WTC11 (cell line): ENCODE measurements around the gene PLET1. TPM values are rescaled to one million over a fixed set of nuclear protein-coding genes. Genes with fewer than 3 reads are reported as not detected.

Experiments
- ATAC-seq: fragments of 200-7000 bp; cut with Tn5 transposase; 2 replicates; pipeline ENCODE4 v1.10.0; 2021; ENCODE audit warnings: mild to moderate bottlenecking, moderate library complexity
- CTCF ChIA-PET: fragments of 300-600 bp; sonication (Branson Sonifier 250); formaldehyde crosslinking; loops from one replicate; lab custom pipeline; 2021; ENCODE audit warnings: antibody characterized with exemption; lab: Charles Lee
- POLR2A ChIA-PET: fragments of 350-600 bp; sonication (Branson Sonifier 250); formaldehyde crosslinking; loops from one replicate; lab custom pipeline; 2021; ENCODE audit warnings: antibody characterized with exemption; lab: Charles Lee
- DNase-seq: peaks from one replicate; pipeline ENCODE4 v3.0.0; 2021; ENCODE audit warnings: low spot score
- H3K27ac Mint-ChIP-seq: 2 replicates; pipeline ENCODE4 v1.8.0; 2021; ENCODE audit warnings: mixed read lengths
- H3K27me3 Mint-ChIP-seq: 2 replicates; pipeline ENCODE4 v1.8.0; 2021; ENCODE audit warnings: low read depth, mild to moderate bottlenecking, moderate library complexity, mixed read lengths
- H3K36me3 Mint-ChIP-seq: 2 replicates; pipeline ENCODE4 v1.8.0; 2021; ENCODE audit warnings: mixed read lengths
- H3K4me1 Mint-ChIP-seq: 2 replicates; pipeline ENCODE4 v1.8.0; 2022; ENCODE audit warnings: mixed read lengths
- H3K4me3 Mint-ChIP-seq: 2 replicates; pipeline ENCODE4 v1.8.0; 2021; ENCODE audit warnings: mild to moderate bottlenecking, moderate library complexity, mixed read lengths
- H3K9me3 Mint-ChIP-seq: 2 replicates; pipeline ENCODE4 v1.8.0; 2021; ENCODE audit warnings: mixed read lengths
- AFF4 ChIP-seq: sonication (generic); formaldehyde crosslinking; IDR thresholded peaks from 2 replicates; pipeline ENCODE4 v1.8.1; 2023; ENCODE audit warnings: mild to moderate bottlenecking, missing genetic modification reagents, borderline replicate concordance
- ARID4B ChIP-seq: sonication (generic); formaldehyde crosslinking; IDR thresholded peaks from 2 replicates; pipeline ENCODE4 v1.8.0; 2023; ENCODE audit warnings: missing genetic modification reagents, mild to moderate bottlenecking, borderline replicate concordance
- ATF3 ChIP-seq: sonication (generic); formaldehyde crosslinking; conservative IDR thresholded peaks from 2 replicates; pipeline ENCODE4 v1.8.1; 2022; ENCODE audit warnings: mild to moderate bottlenecking, missing genetic modification reagents
- CREM ChIP-seq: sonication (generic); formaldehyde crosslinking; IDR thresholded peaks from 2 replicates; pipeline ENCODE4 v1.8.1; 2022; ENCODE audit warnings: mild to moderate bottlenecking, missing genetic modification reagents, moderate library complexity
- CTCF ChIP-seq: fragments of 200-600 bp; IDR thresholded peaks from 2 replicates; pipeline ENCODE4 v1.8.0; 2022; ENCODE audit warnings: antibody characterized with exemption
- EMX1 ChIP-seq: fragments of 250-450 bp; sonication (Bioruptor Pico); IDR thresholded peaks from 2 replicates; pipeline ENCODE4 v1.8.0; 2021; ENCODE audit warnings: mild to moderate bottlenecking
- ETV6 ChIP-seq: sonication (generic); formaldehyde crosslinking; IDR thresholded peaks from 2 replicates; pipeline ENCODE4 v1.8.1; 2022; ENCODE audit warnings: mild to moderate bottlenecking, missing genetic modification reagents
- FOXP4 ChIP-seq: sonication (generic); formaldehyde crosslinking; IDR thresholded peaks from 2 replicates; pipeline ENCODE4 v1.8.0; 2022; ENCODE audit warnings: mild to moderate bottlenecking, missing genetic modification reagents
- GRHL2 ChIP-seq: fragments of 250-450 bp; sonication (Bioruptor Pico); IDR thresholded peaks from 2 replicates; pipeline ENCODE4 v1.8.0; 2022; ENCODE audit warnings: mild to moderate bottlenecking, moderate library complexity; ENCODE audit not compliant: insufficient replicate concordance, severe bottlenecking
- GTF2I ChIP-seq: fragments of 250-450 bp; sonication (Bioruptor Pico); conservative IDR thresholded peaks from 2 replicates; pipeline ENCODE4 v1.4.0; 2021; ENCODE audit warnings: mild to moderate bottlenecking
- MLX ChIP-seq: sonication (generic); formaldehyde crosslinking; IDR thresholded peaks from 2 replicates; pipeline ENCODE4 v1.8.1; 2023; ENCODE audit warnings: mild to moderate bottlenecking, missing genetic modification reagents, moderate library complexity
- MXD4 ChIP-seq: fragments of 250-450 bp; sonication (Bioruptor Pico); IDR thresholded peaks from 2 replicates; pipeline ENCODE4 v1.8.0; 2021; ENCODE audit warnings: mild to moderate bottlenecking, moderate library complexity, borderline replicate concordance
- SOX15 ChIP-seq: fragments of 250-450 bp; sonication (Bioruptor Pico); IDR thresholded peaks from 2 replicates; pipeline ENCODE4 v1.9.0; 2021; ENCODE audit warnings: mild to moderate bottlenecking
- TEAD1 ChIP-seq: sonication (generic); formaldehyde crosslinking; IDR thresholded peaks from 2 replicates; pipeline ENCODE4 v1.8.0; 2022; ENCODE audit warnings: mild to moderate bottlenecking, missing genetic modification reagents
- TP53 ChIP-seq: sonication (generic); formaldehyde crosslinking; IDR thresholded peaks from 2 replicates; pipeline ENCODE4 v1.8.1; 2023; ENCODE audit warnings: mild to moderate bottlenecking, missing genetic modification reagents
- ZNF121 ChIP-seq: sonication (generic); formaldehyde crosslinking; IDR thresholded peaks from 2 replicates; pipeline ENCODE4 v1.8.0; 2023; ENCODE audit warnings: missing genetic modification reagents
- ZNF138 ChIP-seq: sonication (generic); formaldehyde crosslinking; conservative IDR thresholded peaks from 2 replicates; pipeline ENCODE4 v1.8.1; 2022; ENCODE audit warnings: mild to moderate bottlenecking, moderate library complexity, missing genetic modification reagents
- ZNF416 ChIP-seq: fragments of 250-450 bp; sonication (Bioruptor Pico); IDR thresholded peaks from 2 replicates; pipeline ENCODE4 v1.9.0; 2021; ENCODE audit warnings: mild to moderate bottlenecking, inconsistent platforms
- ZNF532 ChIP-seq: fragments of 250-450 bp; sonication (Bioruptor Pico); IDR thresholded peaks from 2 replicates; pipeline ENCODE4 v1.9.0; 2021; ENCODE audit warnings: mild to moderate bottlenecking, borderline replicate concordance
- total RNA-seq: library from RNA; stranded (reverse); gene quantifications from 3 replicates; pipeline ENCODE4 v1.2.3, GENCODE V29; 2021

Gene PLET1
- total RNA-seq, 1 experiment from 2014 or later = not detected

GRCh38 chr11:112268406-112268805, 7.7 kb upstream of the PLET1 start:
- no peak for TF ChIP-seq GRHL2 (CRISPR knock-in tag)
- TF ChIP-seq GTF2I = no peak
- no peak for TF ChIP-seq SOX15 (CRISPR knock-in tag)
- no peak for TF ChIP-seq AFF4 (CRISPR knock-in tag)
- TF ChIP-seq CREM (CRISPR knock-in tag) = no peak
- TF ChIP-seq ETV6 (CRISPR knock-in tag) = no peak
- TF ChIP-seq ZNF121 (CRISPR knock-in tag) = no peak
- TF ChIP-seq TP53 (CRISPR knock-in tag) = no peak
- TF ChIP-seq ZNF138 (CRISPR knock-in tag) = no peak
- no peak for TF ChIP-seq ATF3 (CRISPR knock-in tag)
- TF ChIP-seq TEAD1 (CRISPR knock-in tag) = no peak
- no peak for TF ChIP-seq ZNF416 (CRISPR knock-in tag)
- TF ChIP-seq MLX = no peak
- TF ChIP-seq EMX1 (CRISPR knock-in tag) = no peak
- no peak for TF ChIP-seq ZNF532 (CRISPR knock-in tag)
- ATAC-seq (no peak), DNase-seq (no peak)
- Mint-ChIP-seq H3K36me3 (no peaks in the 10 kb centered on the region), H3K4me1 (peaks cover 7% of the 10 kb centered on the region), H3K9me3 (no peaks in the 10 kb centered on the region), H3K27me3 (no peaks in the 10 kb centered on the region), H3K4me3 (no peak overlapping the region), H3K27ac (no peak overlapping the region)
- ChIA-PET CTCF (interaction anchor here (6.1 kb wide), 1 partner anchor 12 kb away, joined by 22 read pairs; no protein-coding TSS in a partner anchor), POLR2A (no interaction called here)

GRCh38 chr11:112267188-112267591, 6.5 kb upstream of the PLET1 start:
- CTCF ChIA-PET = interaction anchor here (6.1 kb wide), 1 partner anchor 13 kb away, joined by 22 read pairs; no protein-coding TSS in a partner anchor
- POLR2A ChIA-PET = no interaction called here
- H3K9me3 Mint-ChIP-seq = no peaks in the 10 kb centered on the region
- no peak overlapping the region for H3K4me3 Mint-ChIP-seq
- no peak overlapping the region for H3K27ac Mint-ChIP-seq
- no peaks in the 10 kb centered on the region for H3K27me3 Mint-ChIP-seq
- peaks cover 7% of the 10 kb centered on the region for H3K4me1 Mint-ChIP-seq
- DNase-seq = no peak
- no peak for ATAC-seq
- H3K36me3 Mint-ChIP-seq = no peaks in the 10 kb centered on the region
- TF ChIP-seq ARID4B (CRISPR knock-in tag) (no peak), MXD4 (CRISPR knock-in tag) (no peak), CTCF (no peak), FOXP4 (no peak)
